ENCODE results near the gene VGLL2. TPM values are rescaled to one million over a fixed set of nuclear protein-coding genes. Genes with fewer than 3 reads are reported as not detected.
"Not testable (repeated sequence)": the region's sequence is repeated elsewhere in the genome, so short reads cannot be mapped to it uniquely, and the experiment has no call there.

Gene VGLL2
- total RNA-seq = not detected

- DNase-seq (ENCODE audit: low spot score in 2 of 2) (peak; percentile 53 to 54), FAIRE-seq (no peak)
Observed at GRCh38 chr6:117265410-117266256, at the start of gene VGLL2. VGLL2 (plus strand) TSS chr6:117265558; CDS start chr6:117265764, 206 bp downstream.

GRCh38 chr6:117222861-117223260 is 42.5 kb upstream of the VGLL2 start:
- FAIRE-seq = no peak

GRCh38 chr6:117226778-117227177 is 38.6 kb upstream of the VGLL2 start:
- FAIRE-seq = no peak

More at GRCh38 chr6:117222861-117223260, 42.5 kb upstream of the VGLL2 start:
- no peak for DNase-seq (ENCODE audit: low spot score in 2 of 2)

GRCh38 chr6:117227245-117227962 is 38.0 kb upstream of the VGLL2 start:
- FAIRE-seq (no peak), DNase-seq (ENCODE audit: low spot score in 2 of 2) (no peak)

More at GRCh38 chr6:117226778-117227177, 38.6 kb upstream of the VGLL2 start:
- DNase-seq (ENCODE audit: low spot score in 2 of 2) = no peak

GRCh38 chr6:117228202-117228601 is 37.2 kb upstream of the VGLL2 start:
- DNase-seq (ENCODE audit: low spot score in 2 of 2) (no peak), FAIRE-seq (no peak)

GRCh38 chr6:117229870-117230269 is 35.5 kb upstream of the VGLL2 start:
- FAIRE-seq (no peak), DNase-seq (ENCODE audit: low spot score in 2 of 2) (no peak)

GRCh38 chr6:117231466-117231865 is 33.9 kb upstream of the VGLL2 start:
- DNase-seq (ENCODE audit: low spot score in 2 of 2) (no peak), FAIRE-seq (no peak)

- no peak for DNase-seq (ENCODE audit: low spot score in 2 of 2)
- FAIRE-seq = no peak
Observed at GRCh38 chr6:117232196-117232595, 33.2 kb upstream of the VGLL2 start.

GRCh38 chr6:117233145-117233544 is 32.2 kb upstream of the VGLL2 start:
- no peak for DNase-seq (ENCODE audit: low spot score in 2 of 2)
- FAIRE-seq = no peak

- DNase-seq (ENCODE audit: low spot score in 2 of 2) (no peak), FAIRE-seq (peak; percentile 66)
Observed at GRCh38 chr6:117237561-117237960, 27.8 kb upstream of the VGLL2 start.

- not testable (repeated sequence) for FAIRE-seq; DNase-seq (ENCODE audit: low spot score in 2 of 2)
Observed at GRCh38 chr6:117244571-117244970, 20.8 kb upstream of the VGLL2 start.

- not testable (repeated sequence) for FAIRE-seq; DNase-seq (ENCODE audit: low spot score in 2 of 2)
Observed at GRCh38 chr6:117244979-117245378, 20.4 kb upstream of the VGLL2 start.

GRCh38 chr6:117253785-117254184 is 11.6 kb upstream of the VGLL2 start:
- DNase-seq (ENCODE audit: low spot score in 2 of 2) (no peak), FAIRE-seq (no peak)

GRCh38 chr6:117262799-117263198 is 2.6 kb upstream of the VGLL2 start:
- DNase-seq (ENCODE audit: low spot score in 2 of 2) (no peak), FAIRE-seq (no peak)

GRCh38 chr6:117263353-117263927 is 1.9 kb upstream of the VGLL2 start:
- FAIRE-seq (no peak), DNase-seq (ENCODE audit: low spot score in 2 of 2) (no peak)

- FAIRE-seq = no peak
- peak in 1 of 2 donors; percentile 22 for DNase-seq (ENCODE audit: low spot score in 2 of 2)
Observed at GRCh38 chr6:117264369-117264691, 1.0 kb upstream of the VGLL2 start.

- peak in 1 of 2 donors; percentile 37 for DNase-seq (ENCODE audit: low spot score in 2 of 2)
- no peak for FAIRE-seq
Observed at GRCh38 chr6:117264692-117265409, 507 bp upstream of the VGLL2 start.

GRCh38 chr6:117266257-117267053 is 1.1 kb downstream of the VGLL2 start:
- FAIRE-seq = no peak
- peak in 1 of 2 donors; percentile 16 for DNase-seq (ENCODE audit: low spot score in 2 of 2)

- FAIRE-seq = no peak
Observed at GRCh38 chr6:117267054-117267347, 1.6 kb downstream of the VGLL2 start.

More at GRCh38 chr6:117267054-117267347, 1.6 kb downstream of the VGLL2 start:
- peak in 1 of 2 donors; percentile 14 for DNase-seq (ENCODE audit: low spot score in 2 of 2)

All from frontal cortex (tissue), 4 donors.